ENCODE data around the gene PARP14.
"Not testable (repeated sequence)": the region's sequence is repeated elsewhere in the genome, so short reads cannot be mapped to it uniquely, and the experiment has no call there.

PARP14 gene

GRCh38 chr3:122646146-122646988, 34.3 kb upstream of the PARP14 start:
- no peak for DNase-seq
- Histone ChIP-seq H3K27ac (no peak overlapping the region), H3K27me3 (replicated peaks) (no peaks in the 10 kb centered on the region), H3K36me3 (replicated peaks) (no peaks in the 10 kb centered on the region), H3K4me3 (ENCODE audit: low read depth, low read length) (no peak overlapping the region)
- in situ Hi-C loops (cut with HindIII; ENCODE audit: low pct_ligation_motif_present, low sequenced_read_pairs), result no loop called here
- TF ChIP-seq, protein P1, sequence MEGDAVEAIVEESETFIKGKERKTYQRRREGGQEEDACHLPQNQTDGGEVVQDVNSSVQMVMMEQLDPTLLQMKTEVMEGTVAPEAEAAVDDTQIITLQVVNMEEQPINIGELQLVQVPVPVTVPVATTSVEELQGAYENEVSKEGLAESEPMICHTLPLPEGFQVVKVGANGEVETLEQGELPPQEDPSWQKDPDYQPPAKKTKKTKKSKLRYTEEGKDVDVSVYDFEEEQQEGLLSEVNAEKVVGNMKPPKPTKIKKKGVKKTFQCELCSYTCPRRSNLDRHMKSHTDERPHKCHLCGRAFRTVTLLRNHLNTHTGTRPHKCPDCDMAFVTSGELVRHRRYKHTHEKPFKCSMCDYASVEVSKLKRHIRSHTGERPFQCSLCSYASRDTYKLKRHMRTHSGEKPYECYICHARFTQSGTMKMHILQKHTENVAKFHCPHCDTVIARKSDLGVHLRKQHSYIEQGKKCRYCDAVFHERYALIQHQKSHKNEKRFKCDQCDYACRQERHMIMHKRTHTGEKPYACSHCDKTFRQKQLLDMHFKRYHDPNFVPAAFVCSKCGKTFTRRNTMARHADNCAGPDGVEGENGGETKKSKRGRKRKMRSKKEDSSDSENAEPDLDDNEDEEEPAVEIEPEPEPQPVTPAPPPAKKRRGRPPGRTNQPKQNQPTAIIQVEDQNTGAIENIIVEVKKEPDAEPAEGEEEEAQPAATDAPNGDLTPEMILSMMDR (IDR thresholded peaks at IDR 0.05; ENCODE audit: low read depth, low read length, missing control alignments), result no peak

DNA sequence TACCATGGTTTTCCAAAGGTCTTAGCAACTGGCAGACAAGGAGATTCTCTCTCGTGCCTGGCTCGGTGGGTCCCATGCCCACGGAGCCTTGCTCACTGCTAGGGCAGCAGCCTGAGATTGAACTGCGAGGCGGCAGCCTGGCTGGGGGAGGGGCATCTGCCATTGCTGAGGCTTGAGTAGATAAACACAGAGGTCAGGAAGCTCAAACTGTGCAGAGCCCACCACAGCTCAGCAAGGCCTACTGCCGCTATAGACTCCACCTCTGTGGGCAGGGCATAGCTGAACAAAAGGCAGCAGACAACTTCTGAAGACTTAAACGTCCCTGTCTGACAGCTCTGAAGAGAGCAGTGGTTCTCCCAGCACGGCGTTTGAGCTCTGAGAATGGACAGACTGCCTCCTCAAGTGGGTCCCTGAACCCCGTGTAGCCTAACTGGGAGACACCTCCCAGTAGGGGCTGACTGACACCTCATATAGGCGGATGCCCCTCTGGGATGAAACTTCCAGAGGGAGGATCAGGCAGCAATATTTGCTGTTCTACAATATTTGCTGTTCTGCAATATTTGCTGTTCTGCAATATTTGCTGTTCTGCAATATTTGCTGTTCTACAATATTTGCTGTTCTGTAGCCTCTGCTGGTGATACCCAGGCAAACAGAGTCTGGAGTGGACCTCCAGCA, 29.3 kb upstream of the PARP14 start:
- H3K27ac ChIP-seq; in situ Hi-C loops (cut with HindIII; ENCODE audit: low pct_ligation_motif_present, low sequenced_read_pairs); H3K36me3 ChIP-seq (replicated peaks); H3K27me3 ChIP-seq (replicated peaks); H3K4me3 ChIP-seq (ENCODE audit: low read depth, low read length); DNase-seq: not testable (repeated sequence)

DNA sequence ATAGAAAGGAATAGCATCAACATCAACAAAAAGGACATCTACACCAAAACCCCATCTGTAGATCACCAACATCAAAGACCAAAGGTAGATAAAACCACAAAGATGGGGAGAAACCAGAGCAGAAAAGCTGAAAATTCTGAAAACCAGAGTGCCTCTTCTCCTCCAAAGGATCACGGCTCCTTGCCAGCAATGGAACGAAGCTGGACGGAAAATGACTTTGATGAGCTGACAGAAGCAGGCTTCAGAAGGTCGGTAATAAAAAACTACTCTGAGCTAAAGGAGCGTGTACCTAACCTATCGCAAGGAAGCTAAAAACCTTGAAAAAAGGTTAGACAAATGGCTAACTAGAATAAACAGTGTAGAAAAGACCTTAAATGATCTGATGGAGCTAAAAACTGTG, 28.7 kb upstream of the PARP14 start:
- H3K36me3 ChIP-seq (replicated peaks); in situ Hi-C loops (cut with HindIII; ENCODE audit: low pct_ligation_motif_present, low sequenced_read_pairs); DNase-seq; H3K27ac ChIP-seq; H3K4me3 ChIP-seq (ENCODE audit: low read depth, low read length); H3K27me3 ChIP-seq (replicated peaks): not testable (repeated sequence)

DNA sequence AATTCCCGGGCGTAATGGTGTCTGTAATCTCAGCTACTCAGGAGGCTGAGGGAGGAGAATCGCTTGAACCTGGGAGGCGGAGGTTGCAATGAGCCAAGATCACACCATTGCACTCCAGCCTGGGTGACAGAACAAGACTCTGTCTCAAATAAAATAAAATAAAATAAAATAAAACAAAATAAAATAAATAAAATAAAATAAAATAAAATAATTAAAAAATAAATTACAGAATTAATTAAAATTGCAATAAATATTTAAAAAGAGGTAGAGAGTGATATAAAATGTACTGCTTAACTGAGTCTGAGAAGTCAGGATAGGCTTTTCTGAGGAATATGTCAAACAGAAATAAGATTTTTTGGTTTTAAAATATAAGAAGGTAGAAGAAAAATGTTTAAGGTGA, 22.3 kb upstream of the PARP14 start:
- DNase-seq; in situ Hi-C loops (cut with HindIII; ENCODE audit: low pct_ligation_motif_present, low sequenced_read_pairs); H3K27ac ChIP-seq; H3K4me3 ChIP-seq (ENCODE audit: low read depth, low read length); H3K27me3 ChIP-seq (replicated peaks); H3K36me3 ChIP-seq (replicated peaks): not testable (repeated sequence)

DNA sequence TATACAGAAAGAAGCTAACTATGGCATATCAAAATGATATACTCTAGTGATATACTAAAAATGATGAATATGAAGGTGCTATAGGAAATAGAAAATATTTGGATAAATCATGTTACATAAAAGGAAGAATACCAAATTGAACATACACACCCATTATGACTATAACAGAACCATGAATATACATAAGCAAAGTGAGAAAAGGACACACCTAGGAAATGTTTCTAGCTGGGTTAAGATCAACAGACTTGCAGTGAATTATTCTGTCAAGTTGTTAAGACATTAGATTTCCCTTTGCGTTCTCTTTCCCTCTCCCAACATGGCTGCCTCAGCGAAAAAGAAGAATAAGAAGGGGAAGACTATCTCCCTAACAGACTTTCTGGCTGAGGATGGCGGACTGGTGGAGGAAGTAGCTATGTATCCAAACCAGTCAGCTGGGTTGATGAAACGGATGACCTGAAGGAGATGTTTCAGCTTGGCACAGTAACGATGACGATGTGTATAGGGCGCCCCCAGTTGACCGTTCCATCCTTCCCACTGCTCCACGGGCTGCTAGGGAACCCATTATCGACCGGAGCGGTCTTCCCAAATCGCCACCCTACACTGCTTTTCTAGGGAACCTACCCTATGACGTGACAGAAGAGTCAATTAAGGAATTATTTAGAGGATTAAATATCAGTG, 20.2 kb upstream of the PARP14 start:
- TF ChIP-seq, protein P1 (IDR thresholded peaks at IDR 0.05; ENCODE audit: low read depth, low read length, missing control alignments), result no peak
- in situ Hi-C loops (cut with HindIII; ENCODE audit: low pct_ligation_motif_present, low sequenced_read_pairs), result no loop called here
- Histone ChIP-seq H3K36me3 (replicated peaks) (no peaks in the 10 kb centered on the region), H3K4me3 (ENCODE audit: low read depth, low read length) (no peak overlapping the region), H3K27ac (no peak overlapping the region), H3K27me3 (replicated peaks) (no peaks in the 10 kb centered on the region)
- no peak for DNase-seq

DNA sequence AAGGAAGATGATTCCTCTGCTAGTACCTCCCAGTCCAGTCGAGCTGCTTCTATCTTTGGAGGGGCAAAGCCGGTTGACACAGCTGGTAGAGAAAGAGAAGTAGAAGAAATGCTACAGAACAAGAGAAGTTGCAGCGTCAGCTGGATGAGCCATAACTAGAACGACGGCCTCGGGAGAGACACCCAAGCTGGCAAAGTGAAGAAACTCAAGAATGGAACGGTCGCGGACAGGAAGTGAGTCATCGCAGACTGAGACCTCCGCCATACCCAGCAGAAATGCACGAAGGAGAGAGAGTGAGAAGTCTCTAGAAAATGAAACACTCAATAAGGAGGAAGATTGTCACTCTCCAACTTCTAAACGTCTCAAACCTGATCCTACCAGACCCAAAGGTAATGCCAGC, 19.0 kb upstream of the PARP14 start:
- Histone ChIP-seq H3K36me3 (replicated peaks) (no peaks in the 10 kb centered on the region), H3K27me3 (replicated peaks) (no peaks in the 10 kb centered on the region), H3K4me3 (ENCODE audit: low read depth, low read length) (no peak overlapping the region), H3K27ac (no peak overlapping the region)
- TF ChIP-seq, protein P1 (IDR thresholded peaks at IDR 0.05; ENCODE audit: low read depth, low read length, missing control alignments), result no peak
- no peak for DNase-seq
- in situ Hi-C loops (cut with HindIII; ENCODE audit: low pct_ligation_motif_present, low sequenced_read_pairs), result no loop called here

- no peak for DNase-seq
- TF ChIP-seq, protein P1 (IDR thresholded peaks at IDR 0.05; ENCODE audit: low read depth, low read length, missing control alignments), result no peak
- Histone ChIP-seq H3K27ac (no peak overlapping the region), H3K36me3 (replicated peaks) (no peaks in the 10 kb centered on the region), H3K27me3 (replicated peaks) (no peaks in the 10 kb centered on the region), H3K4me3 (ENCODE audit: low read depth, low read length) (no peak overlapping the region)
- in situ Hi-C loops (cut with HindIII; ENCODE audit: low pct_ligation_motif_present, low sequenced_read_pairs), result no loop called here
These were observed 18.1 kb upstream of the PARP14 start for GRCh38 chr3:122662505-122662904.
